Ammon's horn (tissue), 1 donor: ENCODE results near the gene TTC39C.
A peak's percentile ranks its signal among the peaks of the same experiment; 100 is the strongest.
"Not testable (repeated sequence)": the region's sequence is repeated elsewhere in the genome, so short reads cannot be mapped to it uniquely, and the experiment has no call there.

ENCODE experiments used
- DNase-seq: peaks from one replicate; pipeline ENCODE4 v3.0.0-alpha.2; 2016; ENCODE audit warnings: low spot score

TTC39C gene

DNA sequence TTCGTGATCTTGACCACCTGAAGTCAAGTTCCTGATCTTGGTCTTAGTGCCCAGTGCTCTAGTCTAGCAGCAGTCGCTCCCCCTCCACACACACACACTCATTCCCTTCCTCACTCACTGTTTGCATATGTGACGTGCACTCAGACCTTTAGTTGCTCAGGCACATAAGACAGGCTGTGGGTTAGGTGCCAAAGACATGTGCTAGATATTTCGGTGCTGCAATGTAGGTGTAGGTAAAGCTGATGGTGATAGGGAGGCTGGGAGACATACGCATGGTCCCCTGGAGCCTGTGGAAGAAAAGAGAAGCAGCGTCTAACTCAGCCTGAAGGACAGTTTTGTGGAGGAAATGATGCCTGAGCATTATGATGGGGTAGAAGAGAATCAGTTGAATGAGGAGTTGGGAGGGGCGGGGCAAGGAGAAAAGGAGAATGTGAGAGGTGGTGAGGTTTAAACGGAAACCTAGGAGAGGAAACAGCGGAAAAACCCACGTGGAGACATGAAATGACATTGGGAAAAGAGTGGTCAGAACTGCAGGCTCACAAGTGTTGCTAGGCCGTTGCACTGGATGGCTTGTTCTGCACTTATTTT, 3.8 kb downstream of the TTC39C start:
- DNase-seq = no peak

DNA sequence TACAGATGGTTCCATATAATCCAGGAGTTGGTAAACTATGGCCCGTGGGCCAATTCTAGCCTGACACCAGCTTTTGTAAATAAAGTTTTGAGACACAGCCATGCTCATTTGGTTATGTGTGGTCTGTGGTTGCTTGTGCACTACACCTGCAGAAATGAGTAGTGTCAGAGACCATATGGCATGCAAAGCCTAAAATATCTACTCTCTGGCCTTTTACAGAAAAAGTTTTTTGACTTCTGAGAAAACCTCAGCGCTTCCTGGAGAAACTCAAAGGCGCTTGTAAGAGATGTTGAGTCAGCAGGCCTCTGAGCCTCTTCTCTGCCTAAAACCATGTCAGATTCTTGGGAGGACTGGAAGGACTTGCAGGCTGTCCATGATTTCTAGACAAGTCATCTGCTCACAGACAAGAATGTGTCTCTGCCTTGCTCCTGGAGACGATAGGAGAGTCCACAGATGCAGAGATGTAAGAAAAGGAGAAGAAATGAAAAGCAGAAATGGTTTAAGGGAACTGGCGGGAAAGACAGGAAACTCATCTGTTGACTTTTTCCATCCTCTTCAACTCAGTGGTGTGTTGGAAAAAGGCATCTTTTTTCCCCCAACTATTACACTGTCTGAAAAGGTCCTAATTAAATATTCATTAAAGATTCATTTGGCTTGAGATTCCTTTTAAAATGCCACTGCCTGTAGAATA, 5.2 kb downstream of the TTC39C start:
- DNase-seq = no peak

DNA sequence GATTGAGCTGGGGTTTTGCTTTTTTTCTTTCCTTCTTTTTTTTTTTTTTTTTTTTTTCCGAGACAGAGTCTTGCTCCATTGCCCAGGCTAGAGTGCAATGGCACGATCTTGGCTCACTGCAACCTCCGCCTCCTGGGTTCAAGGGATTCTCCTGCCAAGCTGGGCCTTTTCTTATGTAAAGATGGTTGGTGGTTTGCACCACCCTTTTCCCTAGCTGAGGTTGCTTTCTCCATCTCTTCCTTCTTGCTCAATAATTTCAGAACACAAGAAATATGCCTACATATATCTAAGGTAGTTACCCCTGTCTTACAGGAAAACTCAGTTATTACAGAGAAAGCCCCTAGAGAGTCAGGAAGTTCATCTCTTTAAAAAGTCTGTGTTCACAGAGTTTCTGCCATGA, 7.0 kb downstream of the TTC39C start:
- DNase-seq = no peak

DNA sequence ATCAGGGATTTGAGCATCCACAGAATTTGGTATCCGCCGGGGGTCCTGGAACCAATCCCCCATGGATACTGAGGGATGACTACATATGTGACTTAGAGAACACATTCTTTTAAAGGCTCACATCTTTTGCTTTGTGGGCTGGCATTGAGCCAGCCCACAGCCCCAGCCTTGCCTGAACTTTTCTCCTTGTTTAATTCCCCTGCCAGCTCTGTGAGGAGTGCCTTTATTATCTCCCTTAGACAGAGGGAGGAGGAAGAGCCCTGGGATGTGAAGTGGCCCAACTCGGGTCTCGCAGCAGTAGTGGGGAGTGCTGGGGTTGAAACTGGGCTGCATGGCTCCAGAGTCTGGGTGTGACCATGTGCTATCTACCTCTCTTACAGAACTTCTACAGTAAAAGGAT, 7.6 kb downstream of the TTC39C start:
- no peak for DNase-seq

DNA sequence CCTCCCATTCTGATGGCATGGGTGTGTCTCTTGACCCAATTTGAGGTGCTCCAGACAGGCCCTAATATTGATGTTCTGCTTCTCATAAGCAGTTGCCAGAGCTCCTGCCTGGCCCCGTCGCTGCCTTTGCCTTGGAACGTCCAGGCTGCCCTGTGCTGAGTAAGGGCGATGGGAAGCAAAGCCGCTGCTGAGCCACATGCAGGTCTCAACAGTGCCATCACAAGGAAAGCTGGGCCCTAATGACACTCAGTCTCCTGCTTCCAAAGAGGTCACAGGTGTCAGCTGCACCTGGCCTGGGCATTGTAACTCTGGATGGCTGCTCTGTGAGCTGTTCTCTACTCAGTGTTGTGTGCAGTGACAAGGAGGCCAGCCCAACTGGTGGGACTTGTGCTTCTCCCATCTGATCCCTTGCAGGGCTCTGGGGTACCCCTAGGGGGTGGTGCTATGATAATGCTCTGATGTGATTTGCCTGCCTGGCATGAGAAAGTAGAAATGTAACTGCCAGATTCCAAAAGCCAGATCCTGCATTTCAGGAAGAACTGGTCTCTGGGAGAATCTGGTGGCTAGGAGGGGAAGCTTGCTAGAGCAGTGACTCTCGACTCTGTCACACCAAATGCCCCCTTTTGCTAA, 8.7 kb downstream of the TTC39C start:
- DNase-seq = no peak

DNA sequence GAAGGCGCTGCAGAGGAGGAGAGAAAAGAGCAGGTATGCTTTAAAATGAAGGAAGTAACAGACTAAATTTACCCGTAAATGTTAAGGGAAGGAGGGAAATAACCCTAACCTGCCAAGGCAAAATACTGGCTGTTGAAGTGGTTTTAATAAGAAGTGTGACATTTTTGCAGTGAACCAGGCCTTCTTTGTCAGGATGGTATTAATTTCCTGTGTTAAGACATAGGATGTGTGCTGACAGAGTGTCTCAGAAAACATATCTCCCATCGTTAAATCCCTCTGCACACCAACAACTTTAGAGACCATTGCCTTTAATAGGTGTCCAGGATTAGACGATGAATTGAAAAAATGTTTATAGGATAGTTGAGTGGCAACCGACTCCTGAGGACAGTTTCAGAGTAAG, 9.9 kb downstream of the TTC39C start:
- DNase-seq = no peak

DNA sequence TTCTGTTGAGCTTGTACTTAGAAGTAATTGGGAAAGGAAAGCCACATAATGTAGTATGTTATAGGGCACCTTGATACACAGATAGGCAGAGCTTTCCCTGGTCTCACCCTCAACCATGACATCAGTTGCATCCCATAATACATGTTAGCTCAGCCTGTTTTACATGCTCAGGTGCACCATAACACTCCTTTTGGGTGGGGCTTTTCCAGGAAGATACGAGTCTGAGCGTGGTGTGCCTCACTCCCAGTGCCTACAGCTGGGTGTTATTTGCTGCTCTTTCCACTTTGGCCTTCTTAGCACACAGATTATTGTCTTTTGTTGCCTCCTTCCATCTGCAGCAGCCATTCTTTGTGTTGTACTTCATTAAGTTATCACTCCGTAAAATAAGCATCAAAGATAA, 11.9 kb downstream of the TTC39C start:
- DNase-seq = no peak

DNA sequence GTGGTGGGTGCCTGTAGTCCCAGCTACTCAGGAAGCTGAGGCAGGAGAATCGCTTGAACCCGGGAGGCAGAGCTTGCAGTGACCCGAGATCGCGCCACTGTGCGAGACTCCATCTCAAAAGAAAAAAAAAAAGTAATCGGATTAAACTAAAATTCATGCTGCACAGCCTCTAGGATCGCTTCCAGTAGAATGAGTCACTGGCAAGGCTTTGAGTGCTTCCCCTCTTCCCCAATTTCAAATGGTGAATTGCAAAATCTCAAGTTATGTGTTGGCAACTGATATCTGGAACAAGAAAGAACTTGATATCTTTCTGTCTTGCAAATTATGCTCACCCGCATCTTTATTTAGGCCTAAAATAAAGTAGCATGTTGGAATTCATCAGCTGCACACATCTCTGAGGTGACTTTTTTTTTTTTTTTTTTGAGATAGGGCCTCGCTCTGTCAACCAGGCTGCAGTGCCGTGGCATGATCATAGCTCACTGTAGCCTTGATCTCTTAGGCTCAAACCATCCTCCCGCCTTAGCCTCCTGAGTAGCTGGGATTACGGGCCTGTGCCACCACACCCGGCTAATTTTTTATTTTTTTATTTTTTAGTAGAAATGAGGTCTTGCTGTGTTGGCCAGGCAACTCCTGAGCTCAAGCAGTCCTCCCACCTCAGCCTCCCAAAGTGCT, 12.7 kb downstream of the TTC39C start:
- DNase-seq = peak; percentile 36

DNA sequence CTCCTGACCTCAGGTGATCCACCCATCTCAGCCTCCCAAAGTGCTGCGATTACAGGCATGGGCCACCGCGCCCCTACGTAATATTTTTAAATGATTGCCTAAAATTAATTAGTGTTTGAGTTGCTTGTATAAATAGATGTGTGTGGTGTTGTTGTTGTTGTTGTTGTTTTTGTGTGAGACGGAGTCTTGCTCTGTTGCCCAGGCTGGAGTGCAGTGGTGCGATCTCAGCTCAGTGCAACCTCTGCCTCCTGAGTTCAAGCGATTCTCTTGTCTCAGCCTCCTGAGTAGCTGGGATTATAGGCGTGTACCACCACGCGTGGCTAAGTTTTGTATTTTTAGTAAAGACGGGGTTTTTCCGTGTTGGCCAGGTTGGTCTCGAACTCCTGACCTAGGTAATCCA, 14.4 kb downstream of the TTC39C start:
- DNase-seq = not testable (repeated sequence)

DNA sequence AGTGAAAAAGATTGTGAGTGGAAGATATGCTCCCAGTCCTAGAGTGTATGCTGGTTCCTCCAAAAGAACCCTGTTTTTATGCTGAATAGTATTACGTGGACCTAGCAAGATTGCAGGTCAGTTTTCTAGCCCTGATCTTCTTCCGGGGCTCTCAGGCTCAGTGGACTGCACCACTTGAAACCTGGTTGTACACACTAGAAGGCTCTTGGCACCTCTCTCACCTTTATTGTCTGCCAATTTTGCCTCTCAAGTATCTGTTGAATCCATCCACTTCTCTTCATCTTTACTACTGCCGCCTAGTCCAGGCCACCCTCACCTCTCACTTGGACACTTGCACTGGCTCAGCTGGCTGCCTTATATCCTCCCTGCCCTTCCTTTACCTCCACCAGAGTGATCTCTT, 16.8 kb downstream of the TTC39C start:
- DNase-seq = no peak

DNA sequence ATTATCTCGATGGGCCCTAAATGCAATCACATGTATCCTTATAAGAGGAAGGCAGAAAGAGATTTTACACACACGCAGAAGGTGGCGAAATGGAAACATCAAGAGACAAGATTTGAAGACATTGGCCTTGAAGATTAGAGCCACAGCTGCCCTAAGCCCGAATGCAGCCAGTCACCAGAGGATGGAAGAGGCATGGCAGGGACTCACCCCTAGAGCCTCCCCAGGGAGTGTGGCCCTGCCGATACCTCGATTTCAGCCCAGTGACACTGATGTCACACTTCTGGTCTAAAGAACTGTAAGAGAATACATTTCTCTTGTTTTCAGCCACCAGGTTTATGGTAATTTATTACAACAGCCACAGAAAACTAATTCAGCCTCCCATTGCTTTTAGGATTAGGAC, 17.4 kb downstream of the TTC39C start:
- DNase-seq = no peak

DNA sequence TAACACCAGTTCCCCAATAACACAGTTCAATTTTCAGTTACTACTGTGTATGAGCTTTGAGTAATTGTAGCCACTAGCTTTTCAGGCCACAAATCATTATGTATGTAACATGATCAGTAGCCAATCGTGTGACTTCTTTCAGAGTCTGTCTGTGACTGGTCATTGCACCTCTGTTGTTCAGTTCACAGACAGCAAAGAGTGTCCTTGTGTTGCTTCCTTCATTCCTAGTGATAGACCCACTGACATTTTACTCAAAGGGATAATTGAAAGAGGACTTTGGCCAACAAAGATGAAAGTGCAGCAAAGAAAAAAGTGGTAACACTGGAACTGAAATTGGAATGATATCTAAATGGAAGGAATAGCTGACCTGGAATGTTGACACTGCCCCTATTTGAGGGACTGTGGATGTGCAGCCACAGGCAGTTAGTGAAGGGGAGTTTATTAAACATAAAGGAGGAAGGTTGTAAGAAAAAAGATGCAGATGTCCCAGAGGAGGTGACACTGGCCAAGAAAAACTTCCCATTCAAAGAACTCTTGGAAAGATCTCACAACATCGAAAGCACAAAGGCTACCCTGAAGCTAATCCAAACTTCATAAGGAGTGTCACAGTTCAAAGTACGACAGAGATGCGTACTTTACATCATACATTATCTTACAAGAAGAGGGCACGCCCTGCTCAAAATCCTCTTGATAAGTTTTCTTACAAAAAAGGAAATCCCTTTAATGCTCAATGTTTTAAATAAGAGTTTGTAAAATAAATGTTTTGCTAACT, 19.3 kb downstream of the TTC39C start:
- DNase-seq = no peak

DNA sequence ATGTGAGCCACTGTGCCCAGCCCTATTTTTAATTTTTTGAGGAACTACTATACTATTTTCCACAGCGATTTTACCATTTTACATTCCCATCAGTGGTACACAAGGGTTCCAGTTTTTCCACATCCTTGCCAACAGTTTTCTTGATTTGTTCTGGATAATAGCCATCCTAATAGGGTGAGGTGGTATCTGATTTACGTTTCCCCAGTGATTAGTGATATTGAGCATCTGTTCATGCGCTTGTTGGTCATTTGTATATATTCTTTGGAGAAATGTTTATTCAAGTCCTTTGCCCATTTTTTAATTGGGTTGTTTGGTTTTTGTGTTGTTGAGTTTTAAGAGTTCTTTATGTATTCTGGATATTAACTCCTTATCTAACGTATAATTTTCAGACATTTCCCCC, 20.8 kb downstream of the TTC39C start:
- DNase-seq = no peak

DNA sequence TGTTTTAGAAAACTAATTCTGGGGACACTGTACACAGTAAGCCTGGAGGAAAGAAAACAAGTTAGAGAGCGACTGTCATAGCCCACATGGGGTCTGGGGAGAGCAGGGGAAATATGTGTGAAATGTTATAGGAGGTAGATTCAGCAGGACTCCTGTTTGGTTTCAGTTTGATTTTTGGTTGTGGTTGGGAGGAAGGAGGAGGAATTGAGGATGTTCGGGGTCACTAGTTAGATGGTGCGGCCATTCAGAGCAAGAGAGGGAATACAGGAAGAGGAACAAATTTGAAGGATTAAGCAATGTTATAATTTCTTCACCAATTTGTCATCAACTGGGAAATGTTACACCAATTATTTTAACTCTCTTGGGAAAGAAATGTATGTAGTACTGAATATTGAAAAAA, 25.1 kb downstream of the TTC39C start:
- DNase-seq = no peak

DNA sequence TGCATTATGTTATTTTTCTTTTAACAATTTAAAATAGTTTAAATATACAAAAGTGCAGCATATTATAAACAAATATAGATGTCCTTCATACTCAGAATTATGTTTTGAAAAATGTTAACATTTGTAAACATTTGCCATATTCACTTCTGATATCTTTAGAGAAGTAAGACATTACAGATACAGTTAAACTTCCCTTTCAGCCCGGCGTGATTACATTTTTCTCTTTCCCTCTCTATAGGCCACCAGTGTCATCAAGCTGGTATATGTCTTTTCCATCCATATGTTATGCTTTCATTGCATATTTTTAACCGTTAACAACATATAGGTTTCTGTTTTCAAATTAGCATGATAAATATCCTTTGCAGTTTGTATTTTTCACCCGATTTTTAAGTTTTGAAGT, 27.1 kb downstream of the TTC39C start:
- DNase-seq = no peak

DNA sequence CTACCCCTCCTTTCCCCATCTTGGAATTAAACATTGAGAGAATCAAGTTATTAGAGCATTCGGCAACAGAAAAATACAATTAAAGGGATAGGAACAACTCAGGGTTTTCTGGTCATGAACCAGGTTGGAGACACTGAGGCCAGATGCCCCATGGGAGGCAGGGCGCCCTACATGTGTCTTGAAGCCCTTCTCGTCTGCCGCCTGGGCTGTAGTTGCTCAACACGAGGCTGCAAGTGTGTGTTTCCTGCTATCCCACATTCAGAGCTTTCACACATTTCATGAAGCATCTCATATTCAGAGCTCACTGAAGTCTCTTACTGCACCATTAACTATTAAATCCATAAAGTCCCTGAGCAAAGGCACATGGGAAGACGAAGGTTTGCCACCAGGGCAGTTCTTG, 28.8 kb downstream of the TTC39C start:
- DNase-seq = no peak

DNA sequence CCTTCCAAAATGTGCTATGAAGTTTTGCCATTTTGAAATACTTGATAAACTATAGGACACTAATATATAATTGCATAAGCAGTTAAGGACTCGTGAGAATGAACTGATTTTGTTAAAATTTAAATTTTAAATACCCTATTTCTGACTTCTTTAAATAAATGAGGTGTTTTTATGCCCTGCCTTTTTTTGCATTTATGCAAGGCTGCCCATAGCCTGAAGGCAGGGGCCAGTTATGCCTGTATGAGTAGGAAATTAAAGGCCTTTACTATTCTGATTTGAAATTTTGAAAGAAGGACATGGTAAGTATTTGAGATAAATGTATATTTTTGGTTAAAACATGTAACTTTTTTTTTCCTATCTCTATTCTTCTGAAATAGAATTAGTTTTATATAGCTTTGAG, 33.7 kb downstream of the TTC39C start:
- DNase-seq = no peak

DNA sequence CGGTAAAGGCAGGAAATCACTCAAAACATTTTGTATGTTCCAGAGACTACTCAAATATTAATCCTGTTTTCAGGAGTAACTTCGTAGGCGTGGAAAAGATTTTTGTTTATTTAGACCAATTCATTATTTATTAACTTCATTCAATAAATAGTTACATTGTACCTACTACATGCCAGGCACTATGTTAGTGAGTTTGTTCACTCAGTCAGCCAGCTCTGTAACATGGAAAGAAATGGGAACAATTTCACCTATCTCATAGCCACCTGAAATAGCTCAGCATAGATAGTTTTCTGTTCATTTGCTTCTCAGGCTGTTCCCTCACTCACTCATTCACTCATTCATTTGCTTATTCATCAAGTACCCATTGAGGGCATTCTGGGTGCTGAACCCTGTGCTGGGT, 34.6 kb downstream of the TTC39C start:
- no peak for DNase-seq

DNA sequence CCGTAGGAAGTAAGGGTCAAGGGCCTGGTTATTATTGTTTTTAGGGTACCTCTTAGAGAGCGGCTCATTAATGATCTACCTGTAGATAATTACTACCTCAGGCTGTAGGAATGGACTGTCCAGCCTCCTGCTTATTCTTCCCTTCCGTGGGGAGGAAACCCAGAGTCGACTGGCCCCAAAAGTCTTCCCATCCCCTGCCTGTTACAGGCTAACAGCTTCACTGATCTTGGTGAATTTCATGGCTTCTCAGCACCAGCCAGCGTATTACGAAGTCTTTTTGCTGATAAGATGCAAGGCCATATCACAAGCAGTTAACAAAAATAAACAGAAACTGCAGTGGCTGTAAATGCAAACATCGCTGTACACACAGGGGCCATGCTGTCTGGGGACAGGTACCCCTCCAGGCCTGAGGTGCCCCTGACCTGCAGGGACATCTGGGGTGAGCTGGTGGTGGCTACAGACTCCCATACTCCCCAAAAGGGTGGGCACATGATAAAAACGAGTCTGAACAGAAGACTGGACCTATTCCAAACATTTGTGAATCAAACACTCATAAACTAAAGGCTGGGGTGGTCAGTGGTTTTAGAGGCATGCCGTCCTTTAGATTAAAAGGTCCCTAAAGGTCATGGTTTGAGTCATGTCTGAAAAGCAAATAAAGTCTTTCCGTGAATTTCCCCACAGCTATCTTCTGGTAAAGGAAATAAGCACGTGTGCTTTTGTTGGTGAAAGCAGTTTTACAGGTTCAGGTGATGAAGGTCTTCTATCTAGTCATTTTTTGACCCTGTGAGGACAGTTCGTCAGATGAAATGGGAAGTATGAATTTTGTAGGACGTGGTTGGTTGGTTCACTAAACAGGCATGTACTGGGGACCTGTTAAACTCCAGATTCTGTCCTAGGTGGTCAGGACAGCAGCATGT, 36.7 kb downstream of the TTC39C start:
- DNase-seq = no peak

DNA sequence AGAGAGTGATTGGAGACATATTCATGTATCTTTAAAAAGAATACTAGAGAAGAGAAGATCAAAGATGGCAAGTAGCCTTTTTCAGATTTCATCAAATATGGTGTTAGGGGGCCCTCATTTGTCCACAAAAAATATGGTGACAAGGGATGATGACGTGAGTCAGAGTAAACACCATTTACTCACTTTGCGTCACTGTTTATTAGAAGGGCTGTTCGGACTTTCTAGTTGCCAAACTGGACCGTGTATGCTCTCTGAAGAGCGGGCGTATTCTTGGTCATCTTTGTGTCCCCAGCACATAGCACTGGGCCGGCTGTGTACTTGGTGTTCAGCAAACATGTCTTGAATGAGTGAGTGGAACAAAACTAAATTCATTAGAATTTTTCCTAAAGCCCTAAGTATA, 37.5 kb downstream of the TTC39C start:
- DNase-seq = no peak

DNA sequence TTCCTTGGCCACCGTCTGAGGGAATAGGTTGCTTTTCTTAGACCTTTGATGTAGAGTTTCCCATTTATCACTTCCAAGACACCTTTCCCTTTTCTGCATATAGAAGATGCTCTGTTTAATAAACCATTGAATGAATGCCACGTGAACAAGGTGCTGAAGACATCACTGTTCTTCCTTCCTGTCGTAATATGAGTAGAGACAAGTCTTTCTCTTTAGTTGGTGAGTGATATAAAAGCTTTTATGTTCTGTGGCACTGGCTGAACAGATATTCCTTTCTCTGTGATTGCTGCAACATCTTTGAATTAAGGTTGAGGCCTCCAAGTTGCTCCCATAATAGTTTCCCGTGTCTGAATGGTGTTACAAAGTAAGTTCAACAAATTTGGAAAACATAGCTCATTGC, 38.7 kb downstream of the TTC39C start:
- DNase-seq = no peak
